HCT116 (cell line): ENCODE results near the gene DTNB. TPM values are rescaled to one million over a fixed set of nuclear protein-coding genes. Genes with fewer than 3 reads are reported as not detected.

Source experiments
- ATAC-seq: fragments of 200-7000 bp; cut with Tn5 transposase; 2 replicates; pipeline ENCODE4 v1.9.1; 2020; ENCODE audit warnings: mild to moderate bottlenecking, moderate library complexity
- BruUV-seq: library from RNA; stranded (reverse); fragments of 400-500 nt; replicated peaks from 2 replicates; lab custom pipeline; 2021; lab: Mats Ljungman, UMichigan
- CTCF ChIA-PET: fragments of 300-600 bp; sonication (Branson Sonifier 250); formaldehyde crosslinking; loops from one replicate; lab custom pipeline; 2021; ENCODE audit warnings: antibody characterized with exemption; lab: Charles Lee
- POLR2A ChIA-PET: fragments of 300-600, 350-600 bp; sonication (Branson Sonifier 250); formaldehyde crosslinking; loops from one replicate; lab custom pipeline; 2021; ENCODE audit warnings: antibody characterized with exemption; lab: Charles Lee
- RAD21 ChIA-PET, 2 experiments: fragments of 300-600 bp; sonication (Branson Sonifier 250); formaldehyde crosslinking; loops; one replicate each; lab custom pipeline; 2023; ENCODE audit warnings: low total read pairs in 2 of 2; ENCODE audit not compliant: uncharacterized antibody in 2 of 2, unreplicated experiment in 2 of 2, low non-redundant PET in 1 of 2; lab: Charles Lee
- DNase-seq: peaks from one replicate; pipeline ENCODE4 v3.0.0-alpha.2; 2010; ENCODE audit warnings: low read depth, low spot score
- H2AFZ ChIP-seq: fragments of 200-600 bp; shearing (Covaris generic), sonication (generic); 2 replicates; pipeline ENCODE4 v1.6.1; 2017; ENCODE audit warnings: low read depth, mixed run types, mixed read lengths, antibody characterized with exemption, low read length; ENCODE audit not compliant: poor library complexity, severe bottlenecking
- H3K27ac ChIP-seq: 2 replicates; pipeline ENCODE4 v1.5.1; 2012; ENCODE audit warnings: low read depth, low read length
- H3K27me3 ChIP-seq: fragments of 200-600 bp; sonication (generic); 2 replicates; pipeline ENCODE4 v1.6.1; 2016; ENCODE audit warnings: mixed run types, low read length, mixed read lengths; ENCODE audit not compliant: insufficient read depth
- H3K36me3 ChIP-seq, 2 experiments: fragments of 200-500 bp in 1 of 2; fragments of 200-600 bp in 1 of 2; sonication (Bioruptor generic) in 1 of 2; sonication (generic) in 1 of 2; 2 replicates each; pipeline versions ENCODE4 v1.5.1 to v1.6.1; 2014 to 2016; ENCODE audit warnings: low read length in 2 of 2, inconsistent platforms in 1 of 2, mixed read lengths in 1 of 2, mixed run types in 1 of 2; ENCODE audit not compliant: insufficient read depth in 2 of 2, control insufficient read depth in 1 of 2
- H3K4me1 ChIP-seq, 2 experiments: fragments of 200-600 bp in 1 of 2; sonication (generic) in 1 of 2; 2 replicates each; pipeline versions ENCODE4 v1.5.1 to v1.6.1; 2012 to 2017; ENCODE audit warnings: low read length in 2 of 2, inconsistent platforms in 1 of 2, mild to moderate bottlenecking in 1 of 2, mixed read lengths in 1 of 2, mixed run types in 1 of 2, moderate library complexity in 1 of 2; ENCODE audit not compliant: insufficient read depth in 2 of 2, control insufficient read depth in 1 of 2
- H3K4me2 ChIP-seq: fragments of 200-600 bp; sonication (generic); 2 replicates; pipeline ENCODE4 v1.6.1; 2017; ENCODE audit warnings: mixed run types, low read length, mixed read lengths
- H3K4me3 ChIP-seq, 2 experiments: fragments of 200-600 bp in 1 of 2; sonication (generic) in 1 of 2; replicated peaks in 1 of 2; 2 replicates each; pipeline ENCODE4 v1.5.1; 2011 to 2016; ENCODE audit warnings: low read length in 2 of 2, control low read depth in 1 of 2, low read depth in 1 of 2, mild to moderate bottlenecking in 1 of 2, mixed read lengths in 1 of 2, mixed run types in 1 of 2
- H3K79me2 ChIP-seq: fragments of 200-600 bp; sonication (generic); 2 replicates; pipeline ENCODE4 v1.6.1; 2017; ENCODE audit warnings: mild to moderate bottlenecking, mixed run types, low read length, moderate library complexity, mixed read lengths; ENCODE audit not compliant: insufficient read depth
- H3K9ac ChIP-seq: fragments of 200-600 bp; sonication (generic); 2 replicates; pipeline ENCODE4 v1.6.1; 2016; ENCODE audit warnings: low read length, mixed read lengths
- H3K9me2 ChIP-seq: fragments of 200-600 bp; sonication (generic), shearing (Covaris generic); 2 replicates; pipeline ENCODE4 v1.6.1; 2017; ENCODE audit warnings: mixed run types, mild to moderate bottlenecking, moderate library complexity; ENCODE audit not compliant: insufficient read depth
- H3K9me3 ChIP-seq, 2 experiments: fragments of 200-500 bp in 1 of 2; fragments of 200-600 bp in 1 of 2; sonication (Bioruptor generic) in 1 of 2; sonication (generic) in 1 of 2; 2 replicates each; pipeline ENCODE4 v1.6.1; 2014 to 2017; ENCODE audit warnings: low read length in 2 of 2, mixed read lengths in 2 of 2, inconsistent platforms in 1 of 2, low read depth in 1 of 2, mild to moderate bottlenecking in 1 of 2, mixed run types in 1 of 2, moderate library complexity in 1 of 2; ENCODE audit not compliant: control insufficient read depth in 1 of 2, insufficient read depth in 1 of 2
- H4K20me1 ChIP-seq: fragments of 200-600 bp; sonication (generic), shearing (Covaris generic); 2 replicates; pipeline ENCODE4 v1.6.1; 2017; ENCODE audit warnings: mixed run types, mild to moderate bottlenecking, moderate library complexity; ENCODE audit not compliant: insufficient read depth
- CTCF ChIP-seq, 3 experiments: fragments of 200-600 bp in 1 of 3; sonication (generic) in 1 of 3; IDR thresholded peaks in 2 of 3; conservative IDR thresholded peaks in 1 of 3; 2 replicates each; pipeline ENCODE4 v1.5.1; 2012 to 2017; ENCODE audit warnings: low read depth in 2 of 3, low read length in 2 of 3, antibody characterized with exemption in 1 of 3, borderline replicate concordance in 1 of 3, control low read depth in 1 of 3, mild to moderate bottlenecking in 1 of 3, mixed read lengths in 1 of 3, mixed run types in 1 of 3, moderate library complexity in 1 of 3; ENCODE audit not compliant: insufficient read depth in 1 of 3
- EGR1 ChIP-seq: IDR thresholded peaks from 2 replicates; pipeline ENCODE4 v1.6.1; 2012; ENCODE audit warnings: low read depth
- ELF1 ChIP-seq: IDR thresholded peaks from 2 replicates; pipeline ENCODE4 v1.6.1; 2012; ENCODE audit warnings: low read depth, borderline replicate concordance
- EZH2 ChIP-seq: fragments of 200-600 bp; sonication (generic); IDR thresholded peaks from 2 replicates; pipeline ENCODE4 v1.6.1; 2017; ENCODE audit warnings: antibody characterized with exemption, mixed run types
- FOSL1 ChIP-seq: IDR thresholded peaks from 2 replicates; pipeline ENCODE4 v1.6.1; 2012; ENCODE audit warnings: low read depth
- JUND ChIP-seq: IDR thresholded peaks from 2 replicates; pipeline ENCODE4 v1.6.1; 2012
- MAX ChIP-seq: IDR thresholded peaks from 2 replicates; pipeline ENCODE4 v1.6.1; 2012
- POLR2AphosphoS5 ChIP-seq: IDR thresholded peaks from 2 replicates; pipeline ENCODE4 v1.6.1; 2011; ENCODE audit warnings: mild to moderate bottlenecking, low read depth, low read length, moderate library complexity
- RAD21 ChIP-seq: IDR thresholded peaks from 2 replicates; pipeline ENCODE4 v1.6.1; 2012; ENCODE audit warnings: low read depth, mild to moderate bottlenecking
- SIN3A ChIP-seq: IDR thresholded peaks from 2 replicates; pipeline ENCODE4 v1.6.1; 2012; ENCODE audit warnings: low read depth
- SP1 ChIP-seq: IDR thresholded peaks from 2 replicates; pipeline ENCODE4 v1.6.1; 2012; ENCODE audit warnings: low read depth
- SRF ChIP-seq: IDR thresholded peaks from 2 replicates; pipeline ENCODE4 v1.6.1; 2012; ENCODE audit warnings: low read depth
- TCF7L2 ChIP-seq: IDR thresholded peaks from 2 replicates; pipeline ENCODE4 v1.7.0; 2011; ENCODE audit warnings: borderline replicate concordance, inconsistent platforms; ENCODE audit not compliant: insufficient read depth, insufficient read length; ENCODE audit errors: extremely low read depth
- YY1 ChIP-seq: IDR thresholded peaks from 2 replicates; pipeline ENCODE4 v1.6.1; 2011; ENCODE audit warnings: low read length, low read depth, moderate library complexity, mild to moderate bottlenecking; ENCODE audit not compliant: insufficient replicate concordance; ENCODE audit errors: extremely low read depth
- ZFX ChIP-seq: fragments of 450-650 bp; IDR thresholded peaks from 2 replicates; pipeline ENCODE4 v1.6.1; 2017
- ZNF274 ChIP-seq: fragments of 200-500 bp; sonication (Bioruptor generic); IDR thresholded peaks from 2 replicates; pipeline ENCODE4 v1.6.1; 2014; ENCODE audit warnings: mild to moderate bottlenecking, low read depth, low read length, inconsistent platforms
- intact Hi-C: fragments of 100-400 bp; cut with micrococcal nuclease; formaldehyde crosslinking; loops from 2 replicates; pipeline ENCODE4 v1.10.0; 2022
- total RNA-seq: library from RNA; stranded (reverse); gene quantifications from one replicate; pipeline ENCODE4 v1.2.1, GENCODE V29; 2021; ENCODE audit not compliant: unreplicated experiment
- TF ChIP-seq, protein P1 (sequence below): IDR thresholded peaks from 2 replicates; pipeline ENCODE4 v1.6.1; 2012
- TF ChIP-seq, protein P2 (sequence below): IDR thresholded peaks from 2 replicates; pipeline ENCODE4 v1.6.1; 2012; ENCODE audit warnings: low read depth

Gene DTNB
- total RNA-seq, 1 experiment from 2014 or later, result 30.2 TPM

GRCh38 chr2:25576596-25576995, 96.8 kb downstream of the DTNB start:
- Histone ChIP-seq H3K4me3 (no peak overlapping the region), H3K4me1 (no peaks in the 10 kb centered on the region), H4K20me1 (no peaks in the 10 kb centered on the region), H3K27me3 (no peaks in the 10 kb centered on the region), H3K9me3 (no peaks in the 10 kb centered on the region), H3K9me2 (no peaks in the 10 kb centered on the region), H2AFZ (no peak overlapping the region), H3K36me3 (no peaks in the 10 kb centered on the region), H3K27ac (no peak overlapping the region), H3K9ac (no peak overlapping the region), H3K79me2 (no peaks in the 10 kb centered on the region), H3K4me2 (no peak overlapping the region)
- CTCF ChIA-PET, result no interaction called here
- ATAC-seq, result no peak
- RAD21 ChIA-PET, result no interaction called here
- no peak for TF ChIP-seq FOSL1
- TF ChIP-seq, protein P1, sequence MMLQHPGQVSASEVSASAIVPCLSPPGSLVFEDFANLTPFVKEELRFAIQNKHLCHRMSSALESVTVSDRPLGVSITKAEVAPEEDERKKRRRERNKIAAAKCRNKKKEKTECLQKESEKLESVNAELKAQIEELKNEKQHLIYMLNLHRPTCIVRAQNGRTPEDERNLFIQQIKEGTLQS, result no peak
- no peak for TF ChIP-seq SIN3A
- TF ChIP-seq SP1, result no peak
- TF ChIP-seq MAX, result no peak
- TF ChIP-seq SRF, result no peak
- no peak for TF ChIP-seq CTCF (IDR thresholded peaks at IDR 0.05 in 2 of 3, conservative IDR thresholded peaks at IDR 0.05 in 1 of 3; ENCODE audit: borderline replicate concordance in 1 of 3, insufficient read depth in 1 of 3, low read depth in 2 of 3, low read length in 2 of 3)
- TF ChIP-seq ELF1, result no peak
- TF ChIP-seq EGR1, result no peak
- no peak for TF ChIP-seq POLR2AphosphoS5
- TF ChIP-seq, protein P2, sequence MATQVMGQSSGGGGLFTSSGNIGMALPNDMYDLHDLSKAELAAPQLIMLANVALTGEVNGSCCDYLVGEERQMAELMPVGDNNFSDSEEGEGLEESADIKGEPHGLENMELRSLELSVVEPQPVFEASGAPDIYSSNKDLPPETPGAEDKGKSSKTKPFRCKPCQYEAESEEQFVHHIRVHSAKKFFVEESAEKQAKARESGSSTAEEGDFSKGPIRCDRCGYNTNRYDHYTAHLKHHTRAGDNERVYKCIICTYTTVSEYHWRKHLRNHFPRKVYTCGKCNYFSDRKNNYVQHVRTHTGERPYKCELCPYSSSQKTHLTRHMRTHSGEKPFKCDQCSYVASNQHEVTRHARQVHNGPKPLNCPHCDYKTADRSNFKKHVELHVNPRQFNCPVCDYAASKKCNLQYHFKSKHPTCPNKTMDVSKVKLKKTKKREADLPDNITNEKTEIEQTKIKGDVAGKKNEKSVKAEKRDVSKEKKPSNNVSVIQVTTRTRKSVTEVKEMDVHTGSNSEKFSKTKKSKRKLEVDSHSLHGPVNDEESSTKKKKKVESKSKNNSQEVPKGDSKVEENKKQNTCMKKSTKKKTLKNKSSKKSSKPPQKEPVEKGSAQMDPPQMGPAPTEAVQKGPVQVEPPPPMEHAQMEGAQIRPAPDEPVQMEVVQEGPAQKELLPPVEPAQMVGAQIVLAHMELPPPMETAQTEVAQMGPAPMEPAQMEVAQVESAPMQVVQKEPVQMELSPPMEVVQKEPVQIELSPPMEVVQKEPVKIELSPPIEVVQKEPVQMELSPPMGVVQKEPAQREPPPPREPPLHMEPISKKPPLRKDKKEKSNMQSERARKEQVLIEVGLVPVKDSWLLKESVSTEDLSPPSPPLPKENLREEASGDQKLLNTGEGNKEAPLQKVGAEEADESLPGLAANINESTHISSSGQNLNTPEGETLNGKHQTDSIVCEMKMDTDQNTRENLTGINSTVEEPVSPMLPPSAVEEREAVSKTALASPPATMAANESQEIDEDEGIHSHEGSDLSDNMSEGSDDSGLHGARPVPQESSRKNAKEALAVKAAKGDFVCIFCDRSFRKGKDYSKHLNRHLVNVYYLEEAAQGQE, result no peak
- TF ChIP-seq RAD21, result no peak
- TF ChIP-seq ZFX, result no peak
- TF ChIP-seq TCF7L2, result no peak
- no peak for TF ChIP-seq YY1
- no peak for TF ChIP-seq EZH2
- TF ChIP-seq JUND, result no peak
- no peak for TF ChIP-seq ZNF274
- POLR2A ChIA-PET, result no interaction called here
- no peak for DNase-seq
- intact Hi-C loops, result no loop called here
- BruUV-seq, result no TSS peak
